ENCODE measurements around the gene CTNNBIP1.

The CTNNBIP1 gene

GRCh38 chr1:9874959-9875635, 35.0 kb downstream of the CTNNBIP1 start:
- DNase-seq = peak; percentile 35

- no peak for DNase-seq
Measured at GRCh38 chr1:9874412-9874811, 35.7 kb downstream of the CTNNBIP1 start.

DNA sequence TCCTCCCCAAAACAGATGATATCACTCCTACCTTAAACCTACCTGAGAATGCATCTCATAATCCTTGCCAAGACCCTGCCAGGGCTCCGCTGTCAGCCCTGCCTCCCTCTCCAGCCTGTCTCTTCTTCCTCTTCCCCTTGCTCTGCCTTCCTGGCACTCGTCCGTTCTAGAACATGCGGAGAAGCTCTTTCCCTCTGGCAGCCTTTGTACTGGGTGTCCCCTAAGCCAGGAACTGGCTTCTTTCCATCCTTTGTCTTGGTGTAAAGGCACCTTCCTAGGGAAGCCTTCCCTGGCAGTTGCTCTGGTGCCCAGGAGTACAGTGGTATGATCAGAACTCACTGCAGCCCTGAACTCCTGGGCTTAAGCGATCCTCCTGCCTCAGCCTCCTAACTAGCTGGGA, 36.1 kb downstream of the CTNNBIP1 start:
- DNase-seq = no peak

DNA sequence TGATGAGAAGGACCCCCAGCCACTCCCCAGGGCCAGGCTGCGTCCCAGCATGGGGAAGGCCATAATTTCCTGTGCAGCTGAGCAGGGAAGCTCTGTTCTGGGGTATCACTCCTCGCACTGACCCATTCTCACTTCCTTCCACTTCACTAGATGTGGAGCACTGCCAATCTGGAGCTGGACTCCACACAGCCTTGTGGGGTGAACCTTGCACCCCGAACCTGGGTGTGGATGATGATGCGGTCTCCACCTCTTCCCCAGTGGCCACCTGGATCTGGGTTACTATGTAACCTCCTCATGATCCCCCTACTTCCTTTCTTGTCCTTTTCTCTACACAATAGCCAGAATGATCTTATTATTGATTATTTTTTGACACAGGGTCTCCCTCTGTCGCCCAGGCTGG, 36.7 kb downstream of the CTNNBIP1 start:
- no peak for DNase-seq

GRCh38 chr1:9872430-9873165, 37.5 kb downstream of the CTNNBIP1 start:
- no peak for DNase-seq

DNA sequence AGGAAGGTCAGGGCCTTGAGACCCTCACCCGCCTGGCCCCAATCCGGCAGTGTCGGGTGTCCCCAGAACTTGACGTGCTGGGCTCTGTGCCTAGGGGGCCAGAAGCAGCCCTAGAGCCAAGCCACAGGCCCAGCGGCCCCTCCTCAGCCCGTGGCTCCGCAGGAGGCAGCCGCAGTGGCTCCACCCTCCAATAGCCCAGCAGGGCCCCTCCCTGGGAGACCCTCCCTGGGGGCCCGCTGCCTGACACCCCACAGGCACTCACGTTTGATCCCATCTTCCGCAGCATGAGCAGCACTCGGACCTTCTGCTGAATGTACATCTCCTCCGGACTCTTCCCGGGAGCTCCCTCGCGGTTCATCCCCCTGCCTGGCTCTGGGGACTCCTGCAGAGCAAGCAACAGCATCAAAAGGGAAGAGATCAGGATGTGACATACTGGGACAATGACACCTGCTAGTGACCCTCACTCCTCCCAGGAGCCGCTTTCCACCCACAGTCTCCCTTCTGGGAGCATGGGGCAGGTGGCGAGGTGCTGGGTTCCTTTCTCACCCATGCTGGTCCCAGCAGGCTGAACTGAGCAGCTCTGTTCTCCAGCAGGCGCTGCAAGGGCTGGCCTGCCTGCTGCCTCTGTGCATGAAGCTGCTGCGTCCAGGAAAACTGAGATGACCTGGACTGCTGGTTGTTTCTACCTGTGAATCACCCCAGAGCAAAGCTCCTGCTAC, 38.2 kb downstream of the CTNNBIP1 start:
- no peak for DNase-seq

DNA sequence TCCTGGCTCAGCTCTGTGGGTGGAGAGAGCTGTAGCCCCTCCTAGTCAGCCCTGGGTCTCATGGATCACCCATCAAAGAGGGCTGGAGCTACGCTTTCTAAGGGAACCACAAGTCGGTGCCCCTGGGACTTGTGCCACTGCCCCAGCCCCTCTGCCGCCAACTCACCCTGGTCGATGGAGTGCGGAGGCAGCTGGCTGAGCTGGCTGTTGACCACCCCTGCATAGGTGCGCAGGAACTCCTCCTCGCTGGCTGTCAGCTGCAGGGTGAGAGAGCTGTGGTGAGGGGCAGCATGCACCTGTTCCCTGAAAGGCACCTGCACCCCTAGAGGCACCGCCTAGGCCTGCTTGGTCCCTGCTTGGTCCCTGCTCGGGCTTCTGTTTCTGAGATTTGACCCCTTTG, 39.0 kb downstream of the CTNNBIP1 start:
- DNase-seq = no peak

DNA sequence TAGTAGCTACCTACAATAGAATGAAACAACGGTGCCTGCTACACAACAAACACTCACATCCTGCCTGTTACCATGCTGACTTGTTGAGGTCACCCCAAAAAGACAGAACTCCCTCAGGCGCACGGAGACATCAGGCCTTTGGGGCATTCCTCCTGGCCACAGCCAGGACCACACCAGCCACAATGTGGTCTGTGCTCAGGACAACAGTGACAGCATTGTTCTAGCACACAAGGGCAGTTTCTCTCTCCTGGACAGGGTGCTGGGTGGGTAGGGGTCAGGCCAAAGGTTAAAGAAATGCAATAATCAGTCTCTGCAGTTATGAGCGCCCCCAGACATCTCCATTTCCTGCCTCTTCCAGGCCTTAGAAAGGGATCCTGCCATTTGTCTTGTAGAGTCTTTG, 39.5 kb downstream of the CTNNBIP1 start:
- DNase-seq = no peak

GRCh38 chr1:9869831-9870251, 40.2 kb downstream of the CTNNBIP1 start:
- DNase-seq = no peak

DNA sequence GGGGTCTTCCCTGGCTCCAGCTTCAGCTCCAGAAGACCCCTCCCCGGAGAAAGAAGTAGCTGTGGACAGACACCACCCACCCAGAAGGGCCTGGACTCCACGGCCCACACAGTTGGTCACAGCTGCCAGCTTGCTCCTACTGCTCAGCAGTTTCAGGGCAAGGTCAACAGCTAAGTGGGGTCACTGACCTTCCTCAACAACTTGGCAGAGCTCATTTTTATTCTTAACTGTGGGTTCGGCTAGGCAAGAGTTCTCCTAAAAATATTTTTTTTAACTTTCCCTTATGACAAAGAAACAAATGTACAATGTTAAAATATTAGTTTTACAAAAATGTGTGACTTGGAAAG, 41.9 kb downstream of the CTNNBIP1 start:
- no peak for DNase-seq

GRCh38 chr1:9867408-9868243, 42.4 kb downstream of the CTNNBIP1 start:
- peak; percentile 11 for DNase-seq

- no peak for DNase-seq
Measured at GRCh38 chr1:9866836-9867235, 43.2 kb downstream of the CTNNBIP1 start.

- no peak for DNase-seq
Measured at GRCh38 chr1:9865724-9866123, 44.3 kb downstream of the CTNNBIP1 start.

DNA sequence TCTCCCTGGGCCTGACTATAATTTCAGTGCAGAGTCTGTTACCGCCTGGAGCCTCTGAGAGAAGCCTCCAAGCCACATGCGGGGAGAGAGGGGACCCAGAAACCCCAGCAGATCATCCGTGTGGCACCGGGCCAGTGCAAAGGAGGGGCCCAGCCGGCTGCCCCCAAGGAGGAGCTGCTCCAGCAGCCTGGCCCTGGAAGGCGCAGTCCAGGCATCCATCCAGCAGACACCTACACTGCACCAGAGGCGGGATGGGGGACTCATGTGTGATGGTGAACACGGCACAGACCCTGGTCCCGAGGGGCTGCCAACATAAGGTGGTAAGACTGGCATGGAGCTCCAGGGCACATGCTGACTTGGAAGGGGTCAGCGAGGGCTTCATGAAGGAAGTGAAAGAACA, 46.7 kb downstream of the CTNNBIP1 start:
- no peak for DNase-seq

DNA sequence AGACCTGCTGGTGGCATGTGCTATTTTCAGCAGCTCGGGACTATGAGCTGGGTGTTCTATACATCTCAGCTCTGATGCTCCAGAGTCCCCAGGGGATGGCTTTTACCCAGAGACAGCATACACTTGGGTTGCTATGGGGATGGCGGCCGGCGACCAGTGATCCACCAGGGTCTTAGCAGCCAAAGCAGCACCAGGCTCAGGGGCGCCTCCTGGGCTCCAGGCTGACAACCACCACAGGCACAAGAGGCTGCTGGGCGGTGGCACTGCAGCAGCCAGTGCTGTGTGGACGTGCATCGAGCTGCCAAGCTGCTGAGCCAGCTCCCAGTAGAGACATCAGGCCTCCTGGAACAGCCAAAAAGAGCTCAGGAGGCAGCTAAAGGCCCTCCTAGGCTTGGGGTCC, 48.7 kb downstream of the CTNNBIP1 start:
- no peak for DNase-seq

DNA sequence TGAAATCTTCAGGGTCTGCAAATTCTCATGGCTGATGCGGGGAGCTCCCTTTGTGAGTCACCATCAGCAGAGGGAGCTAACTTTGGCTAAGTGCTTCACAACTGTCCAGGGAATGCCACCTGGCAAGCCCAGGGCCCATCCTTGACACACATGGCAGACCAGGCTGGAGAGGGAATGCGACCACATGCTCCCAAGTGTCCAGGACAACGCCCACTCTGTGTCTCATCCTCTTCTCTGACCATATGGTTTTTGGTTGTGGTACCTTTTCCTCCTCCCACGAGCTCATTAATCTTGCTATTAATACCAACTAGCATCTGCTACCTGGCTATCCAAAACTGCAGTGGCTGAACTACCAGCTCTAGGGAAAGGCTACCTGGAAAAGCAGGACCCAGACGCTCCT, 49.2 kb downstream of the CTNNBIP1 start:
- no peak for DNase-seq

DNA sequence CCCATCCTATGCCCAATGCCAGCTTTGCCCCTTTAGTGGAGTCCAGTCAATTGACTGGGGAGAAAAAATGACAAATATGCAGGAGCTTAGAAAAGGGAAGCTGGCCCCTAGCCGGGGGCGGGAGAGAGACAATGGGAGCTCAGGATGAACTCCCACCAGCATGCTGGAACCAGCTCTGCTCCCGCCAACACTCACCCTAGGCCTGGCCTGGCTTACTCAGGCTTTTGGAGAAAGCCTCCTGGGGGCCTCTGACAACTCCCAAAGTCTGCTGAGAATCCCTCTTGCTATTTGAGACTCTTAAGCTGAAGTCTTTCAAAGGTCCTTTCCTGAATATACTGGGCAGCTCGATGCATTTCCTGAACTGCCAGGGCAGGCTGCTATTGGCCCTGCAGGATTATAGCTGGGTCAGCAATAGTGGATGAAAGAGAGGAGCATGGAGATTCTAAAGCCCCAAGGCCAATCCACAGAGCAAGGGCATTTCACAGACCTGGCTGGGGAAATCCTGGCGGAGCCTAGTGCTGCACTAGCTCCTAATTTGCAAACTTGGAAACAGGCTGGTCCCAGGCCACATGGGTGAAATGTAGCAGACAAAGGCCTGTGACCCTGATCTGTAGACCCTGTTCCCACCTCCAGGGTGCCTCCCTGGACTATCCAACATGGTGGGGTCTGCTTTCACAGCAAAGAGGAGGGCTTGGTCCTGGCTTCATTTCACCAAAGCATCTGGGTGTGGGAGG, 50.6 kb downstream of the CTNNBIP1 start:
- DNase-seq = no peak

GRCh38 chr1:9858293-9859035, 51.6 kb downstream of the CTNNBIP1 start:
- no peak for DNase-seq

- no peak for DNase-seq
Measured at GRCh38 chr1:9855186-9855585, 54.9 kb downstream of the CTNNBIP1 start.

GRCh38 chr1:9853249-9853595, 56.8 kb downstream of the CTNNBIP1 start:
- no peak for DNase-seq

GRCh38 chr1:9852410-9853248, 57.4 kb downstream of the CTNNBIP1 start:
- DNase-seq = no peak

Data from NCI-H146 (cell line).